Thyroid gland (tissue), 4 donors: ENCODE results near the gene PRKCG.

Source experiments
- CTCF ChIP-seq, 6 experiments: fragments of 200-600 bp in 3 of 6; fragments of 450-650 bp in 3 of 6; sonication (generic) in 3 of 6; IDR thresholded peaks; one replicate each; pipeline ENCODE4 v1.5.1; 2016 to 2019; ENCODE audit warnings: antibody characterized with exemption in 6 of 6, mild to moderate bottlenecking in 2 of 6, inconsistent platforms in 1 of 6, moderate library complexity in 1 of 6
- POLR2A ChIP-seq, 2 donors: fragments of 450-650 bp; IDR thresholded peaks; one replicate each; pipeline ENCODE4 v1.6.1; 2017; ENCODE audit warnings: antibody characterized with exemption in 2 of 2, mild to moderate bottlenecking in 2 of 2, moderate library complexity in 1 of 2

DNA sequence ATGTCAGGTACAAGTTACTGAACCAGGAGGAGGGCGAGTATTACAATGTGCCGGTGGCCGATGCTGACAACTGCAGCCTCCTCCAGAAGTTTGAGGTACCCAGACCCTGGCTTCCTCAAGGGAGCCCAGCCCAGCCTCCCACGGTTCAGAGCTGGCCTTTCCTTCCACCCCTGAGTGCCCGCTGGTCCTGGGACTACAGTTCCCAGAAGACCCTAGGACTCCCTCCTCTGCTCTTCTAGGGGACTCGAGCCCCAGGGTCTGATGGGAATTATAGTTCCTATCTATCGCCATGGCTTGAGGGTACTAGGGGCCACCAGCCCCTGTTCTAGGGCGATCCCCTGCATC is 11.0 kb downstream of the PRKCG start:
- no peak for TF ChIP-seq CTCF (IDR thresholded peaks at IDR 0.05)
- no peak for TF ChIP-seq POLR2A (IDR thresholded peaks at IDR 0.05)
